Body of pancreas (tissue), 4 donors: ENCODE data around the gene PALLD. TPM values are rescaled to one million over a fixed set of nuclear protein-coding genes. Genes with fewer than 3 reads are reported as not detected.

Experiments
- ATAC-seq: fragments of 150-250 bp; one replicate; pipeline ENCODE4 v1.9.1; 2016
- DNase-seq, 4 donors: peaks; one replicate each; pipeline ENCODE4 v3.0.0-alpha.2; 2019
- H3K27ac ChIP-seq, 4 donors: fragments of 200-600 bp; sonication (generic); 1 replicate in 3 of 4; 2 replicates in 1 of 4; pipeline versions ENCODE4 v1.5.1 to v1.6.1; 2016 to 2019; ENCODE audit warnings: mild to moderate bottlenecking in 1 of 4, mixed read lengths in 1 of 4, moderate library complexity in 1 of 4
- H3K27me3 ChIP-seq, 2 donors: fragments of 200-600 bp; sonication (generic); one replicate each; pipeline ENCODE4 v1.6.0; 2016; ENCODE audit warnings: mild to moderate bottlenecking in 1 of 2
- H3K36me3 ChIP-seq, 2 donors: fragments of 200-600 bp; sonication (generic); replicated peaks in 1 of 2; 2 replicates each; pipeline ENCODE4 v1.5.1; 2016; ENCODE audit warnings: low read depth in 2 of 2; ENCODE audit not compliant: insufficient read depth in 1 of 2
- H3K4me1 ChIP-seq: fragments of 200-600 bp; sonication (generic); one replicate; pipeline ENCODE4 v1.6.0; 2016
- H3K4me3 ChIP-seq, 2 donors: fragments of 200-600 bp; sonication (generic); 1 replicate in 1 of 2; 2 replicates in 1 of 2; pipeline ENCODE4 v1.5.1; 2016 to 2019
- H3K9me3 ChIP-seq, 3 donors: fragments of 200-600 bp; sonication (generic); 1 replicate in 2 of 3; 2 replicates in 1 of 3; pipeline ENCODE4 v1.5.1; 2016
- CTCF ChIP-seq, 7 experiments: fragments of 450-650 bp in 4 of 7; fragments of 200-600 bp in 3 of 7; sonication (generic) in 3 of 7; IDR thresholded peaks; one replicate each; pipeline ENCODE4 v1.5.1; 2016 to 2019; ENCODE audit warnings: antibody characterized with exemption in 7 of 7
- POLR2A ChIP-seq, 3 donors: fragments of 450-650 bp; IDR thresholded peaks; one replicate each; pipeline ENCODE4 v1.6.1; 2016; ENCODE audit warnings: antibody characterized with exemption in 3 of 3, mild to moderate bottlenecking in 2 of 3
- WGBS, 2 donors: methylation state at CpG; one replicate each; pipeline ENCODE4 v1.1.5; 2017; 5-methylcytosine and 5-hydroxymethylcytosine counted together
- intact Hi-C: fragments of 100-400 bp; cut with DNase I; formaldehyde crosslinking; loops from one replicate; pipeline ENCODE4 v1.15.1; 2023
- total RNA-seq, 2 donors: library from RNA; depleted of rRNA; stranded (reverse); fragments of >200 nt; gene quantifications; one replicate each; pipeline ENCODE4 v1.1.0, GENCODE V29; 2016

PALLD gene
- total RNA-seq, 2 donors from 2014 or later = 46.8 to 52.4 TPM

GRCh38 chr4:168677063-168677462 lies 180.2 kb downstream of the PALLD start:
- Histone ChIP-seq H3K4me3 (no peak overlapping the region), H3K27ac (no peak overlapping the region), H3K9me3 (no peaks in the 10 kb centered on the region), H3K27me3 (no peaks in the 10 kb centered on the region), H3K36me3 (no peaks in the 10 kb centered on the region), H3K4me1 (no peaks in the 10 kb centered on the region)
- TF ChIP-seq CTCF (IDR thresholded peaks at IDR 0.05) (no peak), POLR2A (IDR thresholded peaks at IDR 0.05) (no peak)
- DNase-seq = no peak
- 74 to 80% methylated on average over 6 of the region's 6 CpGs for WGBS, 2 donors
- intact Hi-C loops = no loop called here
- no peak for ATAC-seq

- DNase-seq (no peak), ATAC-seq (no peak)
- WGBS, 2 donors = 85 to 88% methylated on average over 11 of the region's 11 CpGs
- no peak for TF ChIP-seq CTCF (IDR thresholded peaks at IDR 0.05)
- no peak for TF ChIP-seq POLR2A (IDR thresholded peaks at IDR 0.05)
- Histone ChIP-seq H3K36me3 (no peaks in the 10 kb centered on the region), H3K4me3 (no peak overlapping the region), H3K4me1 (no peaks in the 10 kb centered on the region), H3K27me3 (no peaks in the 10 kb centered on the region), H3K27ac (no peak overlapping the region), H3K9me3 (no peaks in the 10 kb centered on the region)
- intact Hi-C loops = no loop called here
Observed at GRCh38 chr4:168677879-168678278, 181.0 kb downstream of the PALLD start.

GRCh38 chr4:168678751-168679366 lies 182.0 kb downstream of the PALLD start:
- no peak for TF ChIP-seq CTCF (IDR thresholded peaks at IDR 0.05)
- TF ChIP-seq POLR2A (IDR thresholded peaks at IDR 0.05) = no peak
- DNase-seq = no peak
- H3K9me3 ChIP-seq = no peaks in the 10 kb centered on the region
- ATAC-seq = no peak
- H3K27ac ChIP-seq = no peak overlapping the region
- no peaks in the 10 kb centered on the region for H3K36me3 ChIP-seq
- H3K27me3 ChIP-seq = no peaks in the 10 kb centered on the region
- intact Hi-C loops = no loop called here
- 88% methylated on average over 8 of the region's 8 CpGs for WGBS, 2 donors
- no peak overlapping the region for H3K4me3 ChIP-seq
- no peaks in the 10 kb centered on the region for H3K4me1 ChIP-seq

DNA sequence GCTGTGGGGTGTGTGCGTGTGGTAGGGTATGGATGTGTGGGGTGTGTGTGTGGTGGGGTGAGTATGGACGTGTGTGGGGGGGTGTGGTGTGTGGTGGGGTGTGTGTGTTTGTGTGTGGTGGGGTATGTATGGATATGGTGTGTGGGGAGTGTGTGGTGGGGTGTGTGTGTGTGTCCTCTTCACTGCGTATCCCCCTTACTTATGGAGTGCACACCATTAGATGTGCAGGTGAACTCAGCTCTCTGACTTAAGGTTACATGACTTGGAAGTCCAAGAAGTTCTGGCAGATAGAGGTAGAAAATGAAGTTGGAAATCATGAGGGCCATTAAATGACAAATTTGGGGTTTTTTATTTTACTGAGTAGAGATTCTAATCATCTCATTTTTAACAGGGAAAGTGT lies 182.5 kb downstream of the PALLD start:
- no peak for DNase-seq
- no peaks in the 10 kb centered on the region for H3K27me3 ChIP-seq
- H3K9me3 ChIP-seq = no peaks in the 10 kb centered on the region
- WGBS, 2 donors = 85 to 88% methylated on average over 3 of the region's 3 CpGs
- H3K4me1 ChIP-seq = no peaks in the 10 kb centered on the region
- TF ChIP-seq CTCF (IDR thresholded peaks at IDR 0.05) (no peak), POLR2A (IDR thresholded peaks at IDR 0.05) (no peak)
- no peaks in the 10 kb centered on the region for H3K36me3 ChIP-seq
- no peak overlapping the region for H3K4me3 ChIP-seq
- intact Hi-C loops = no loop called here
- H3K27ac ChIP-seq = no peak overlapping the region
- ATAC-seq = no peak

DNA sequence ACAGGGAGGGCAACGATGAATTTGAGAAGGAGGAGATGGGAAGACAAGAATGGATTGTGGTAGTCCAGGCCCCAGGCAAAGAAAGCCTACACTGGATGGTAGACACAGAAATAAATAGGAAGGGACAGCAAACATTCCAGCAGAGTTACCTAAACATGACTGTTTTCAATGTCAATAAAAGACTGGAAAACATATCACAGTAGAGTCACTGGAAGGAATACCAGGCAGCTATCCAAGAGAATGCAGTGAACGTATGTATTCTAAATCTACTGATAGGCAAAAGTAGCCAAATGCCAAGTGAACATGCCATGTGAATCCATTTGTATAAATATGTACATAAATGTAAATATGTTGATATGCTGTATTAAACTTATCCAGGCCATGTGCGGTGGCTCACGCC lies 183.0 kb downstream of the PALLD start:
- H3K27ac ChIP-seq = no peak overlapping the region

More for the DNA sequence above, 183.0 kb downstream of the PALLD start:
- Histone ChIP-seq H3K36me3 (no peaks in the 10 kb centered on the region), H3K4me3 (no peak overlapping the region), H3K27me3 (no peaks in the 10 kb centered on the region), H3K4me1 (no peaks in the 10 kb centered on the region), H3K9me3 (no peaks in the 10 kb centered on the region)
- TF ChIP-seq CTCF (IDR thresholded peaks at IDR 0.05) (no peak), POLR2A (IDR thresholded peaks at IDR 0.05) (no peak)
- 83% methylated on average over 4 of the region's 4 CpGs for WGBS, 2 donors
- DNase-seq (no peak), ATAC-seq (no peak)
- intact Hi-C loops = no loop called here
